Endothelial cell of umbilical vein (primary cell): ENCODE data around the gene ZNF276. TPM values are rescaled to one million over a fixed set of nuclear protein-coding genes. Genes with fewer than 3 reads are reported as not detected.

Experiments
- BruUV-seq: library from RNA; stranded (reverse); fragments of 400-500 nt; replicated peaks from 2 replicates; lab custom pipeline; 2021; lab: Mats Ljungman, UMichigan
- CTCF ChIA-PET: fragments of 300-600, 350-600 bp; sonication (Branson Sonifier 250); formaldehyde crosslinking; loops from one replicate; lab custom pipeline; 2021; ENCODE audit warnings: antibody characterized with exemption, inconsistent platforms; lab: Charles Lee
- POLR2A ChIA-PET: fragments of 300-600, 350-600 bp; sonication (Branson Sonifier 250); formaldehyde crosslinking; loops from one replicate; lab custom pipeline; 2021; ENCODE audit warnings: antibody characterized with exemption, inconsistent platforms; lab: Charles Lee
- DNase-seq: peaks from one replicate; pipeline ENCODE4 v3.0.0-alpha.2; 2011; ENCODE audit warnings: low read depth, low spot score
- FAIRE-seq: peaks from 2 replicates; lab custom pipeline; 2011; peaks lifted over from hg19 to GRCh38; lab: Jason Lieb, UNC
- H2AFZ ChIP-seq: 2 replicates; pipeline ENCODE4 v1.6.0; 2012; ENCODE audit warnings: low read depth, low read length, control low read depth, inconsistent platforms
- H3K27ac ChIP-seq: 2 replicates; pipeline ENCODE4 v1.5.1; 2011; ENCODE audit warnings: low read depth, mild to moderate bottlenecking, control low read depth, low read length, moderate library complexity; ENCODE audit not compliant: insufficient read depth
- H3K27me3 ChIP-seq, 2 experiments: 2 replicates each; pipeline versions ENCODE4 v1.6.0 to v1.6.1; 2011; ENCODE audit warnings: low read length in 2 of 2, mixed read lengths in 1 of 2; ENCODE audit not compliant: control insufficient read depth in 2 of 2, insufficient read depth in 2 of 2
- H3K36me3 ChIP-seq, 2 experiments: 2 replicates in 1 of 2; 3 replicates in 1 of 2; pipeline ENCODE4 v1.5.1; 2011; ENCODE audit warnings: low read length in 2 of 2, mild to moderate bottlenecking in 1 of 2, moderate library complexity in 1 of 2; ENCODE audit not compliant: control insufficient read depth in 2 of 2, insufficient read depth in 2 of 2; ENCODE audit errors: extremely low read depth in 1 of 2
- H3K4me1 ChIP-seq: 3 replicates; pipeline ENCODE4 v1.5.1; 2011; ENCODE audit warnings: mild to moderate bottlenecking, low read length; ENCODE audit not compliant: control insufficient read depth, insufficient read depth; ENCODE audit errors: extremely low read depth
- H3K4me2 ChIP-seq: 2 replicates; pipeline ENCODE4 v1.6.1; 2011; ENCODE audit warnings: low read length, control low read depth, mixed read lengths; ENCODE audit not compliant: insufficient read depth
- H3K4me3 ChIP-seq, 3 experiments: fragments of 200-600 bp in 1 of 3; sonication (generic), shearing (Covaris generic) in 1 of 3; replicated peaks in 1 of 3; 2 replicates each; pipeline ENCODE4 v1.5.1; 2011 to 2016; ENCODE audit warnings: control low read depth in 3 of 3, low read length in 3 of 3, mild to moderate bottlenecking in 2 of 3, inconsistent platforms in 1 of 3, low read depth in 1 of 3, moderate library complexity in 1 of 3; ENCODE audit not compliant: insufficient read depth in 1 of 3
- H3K79me2 ChIP-seq: 2 replicates; pipeline ENCODE4 v1.6.0; 2012; ENCODE audit warnings: low read length, inconsistent platforms; ENCODE audit not compliant: control insufficient read depth, insufficient read depth
- H3K9ac ChIP-seq: replicated peaks from 2 replicates; pipeline ENCODE3; 2011; ENCODE audit warnings: low read length, control low read depth; ENCODE audit not compliant: insufficient read depth; ENCODE audit errors: extremely low read depth
- H3K9me1 ChIP-seq: replicated peaks from 3 replicates; pipeline ENCODE4 v1.6.0; 2011; ENCODE audit warnings: mild to moderate bottlenecking, low read length; ENCODE audit not compliant: control insufficient read depth, insufficient read depth; ENCODE audit errors: extremely low read depth
- H3K9me3 ChIP-seq: replicated peaks from 2 replicates; pipeline ENCODE4 v1.5.1; 2012; ENCODE audit warnings: low read length, inconsistent platforms; ENCODE audit not compliant: control insufficient read depth, insufficient read depth
- H4K20me1 ChIP-seq: replicated peaks from 2 replicates; pipeline ENCODE3; 2011; ENCODE audit warnings: mild to moderate bottlenecking, low read length; ENCODE audit not compliant: control insufficient read depth, insufficient read depth; ENCODE audit errors: extremely low read depth
- CTCF ChIP-seq, 2 donors: IDR thresholded peaks; 1 replicate in 1 of 2; 2 replicates in 1 of 2; pipeline ENCODE4 v1.5.1; 2011; ENCODE audit warnings: low read length in 2 of 2, mild to moderate bottlenecking in 2 of 2, moderate library complexity in 2 of 2, control low read depth in 1 of 2, inconsistent platforms in 1 of 2, low read depth in 1 of 2; ENCODE audit not compliant: insufficient read depth in 1 of 2; ENCODE audit errors: extremely low read depth in 1 of 2
- EZH2 ChIP-seq: IDR thresholded peaks from 2 replicates; pipeline ENCODE4 v1.6.1; 2012; ENCODE audit warnings: borderline replicate concordance, low read depth, mild to moderate bottlenecking, moderate library complexity, low read length, inconsistent platforms; ENCODE audit not compliant: severe bottlenecking
- GATA2 ChIP-seq: IDR thresholded peaks from 2 replicates; pipeline ENCODE4 v1.7.0; 2011; ENCODE audit warnings: low read depth, mild to moderate bottlenecking, moderate library complexity, mixed read lengths, low read length; ENCODE audit not compliant: insufficient read length, insufficient read depth
- MAX ChIP-seq: IDR thresholded peaks from 2 replicates; pipeline ENCODE4 v1.6.1; 2011; ENCODE audit not compliant: insufficient read depth, insufficient read length
- POLR2A ChIP-seq: IDR thresholded peaks from 2 replicates; pipeline ENCODE4 v1.6.1; 2012; ENCODE audit warnings: low read depth, mild to moderate bottlenecking, control low read depth, low read length
- POLR2AphosphoS5 ChIP-seq: IDR thresholded peaks from 2 replicates; pipeline ENCODE4 v1.6.1; 2012; ENCODE audit warnings: low read depth, mild to moderate bottlenecking, control low read depth, low read length, moderate library complexity; ENCODE audit not compliant: insufficient read depth
- dilution Hi-C: fragments of 300-500 bp; cut with MboI; formaldehyde crosslinking; loops from one replicate; pipeline ENCODE4 v1.15.0; 2019; ENCODE audit warnings: low sequenced_read_pairs; ENCODE audit not compliant: extremely low pct_ligation_motif_present
- intact Hi-C: fragments of 100-400 bp; cut with micrococcal nuclease; formaldehyde crosslinking; loops from one replicate; pipeline ENCODE4 v1.10.0; 2022
- polyA plus RNA-seq, 4 experiments: library from polyadenylated mRNA; depleted of rRNA in 3 of 4; stranded (reverse) in 3 of 4; unstranded in 1 of 4; fragments of >200 nt; gene quantifications; 2 replicates each; pipeline versions ENCODE4 v1.2.1 to v1.2.3, GENCODE V29; 2011 to 2012; ENCODE audit warnings: missing spikeins in 1 of 4
- total RNA-seq: library from RNA; stranded (reverse); gene quantifications from 2 replicates; pipeline ENCODE4 v1.2.3, GENCODE V29; 2021

Gene ZNF276
- total and polyA plus RNA-seq, 2 donors (not counting 3 experiments of a cell fraction or from before 2014, with no cell fraction given): 36.6 to 40.0 TPM

DNA sequence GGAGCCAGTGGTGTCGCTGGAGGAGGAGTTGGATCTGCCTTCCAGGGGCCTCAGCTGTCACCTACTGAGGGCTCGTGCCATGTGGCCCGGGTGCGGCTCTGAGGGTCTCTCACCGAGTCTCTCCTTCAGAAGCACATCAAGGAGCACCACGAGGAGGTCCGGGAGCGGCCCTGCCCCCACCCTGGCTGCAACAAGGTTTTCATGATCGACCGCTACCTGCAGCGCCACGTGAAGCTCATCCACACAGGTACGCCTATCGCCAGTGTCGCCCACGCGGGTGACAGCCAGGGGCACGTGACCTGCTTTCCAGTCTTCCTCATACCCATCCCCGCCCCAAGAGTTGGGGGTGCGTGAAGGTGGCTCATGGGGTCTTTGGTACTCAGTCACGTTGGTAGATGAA, 12.5 kb downstream of the ZNF276 start:
- Histone ChIP-seq H3K27ac (no peak overlapping the region), H3K9me1 (no peaks in the 10 kb centered on the region), H3K4me1 (no peaks in the 10 kb centered on the region), H3K36me3 (peaks cover 20 to 71% of the 10 kb centered on the region in 2 experiments), H2AFZ (no peak overlapping the region), H3K79me2 (no peaks in the 10 kb centered on the region), H3K27me3 (no peaks in the 10 kb centered on the region), H3K4me2 (no peak overlapping the region), H3K9me3 (no peaks in the 10 kb centered on the region), H3K9ac (no peak overlapping the region), H3K4me3 (no peak overlapping the region), H4K20me1 (no peaks in the 10 kb centered on the region)
- ChIA-PET POLR2A (no interaction called here), CTCF (no interaction called here)
- TF ChIP-seq GATA2 (no peak), CTCF (IDR thresholded peaks at IDR 0.05; ENCODE audit: extremely low read depth in 1 of 2, insufficient read depth in 1 of 2, low read depth in 1 of 2, low read length in 2 of 2) (no peak), EZH2 (no peak), MAX (no peak), POLR2AphosphoS5 (no peak), POLR2A (no peak)
- DNase-seq (no peak), FAIRE-seq (no peak)
- no TSS peak for BruUV-seq
- intact Hi-C loops (no loop called here), dilution Hi-C loops (no loop called here)
